HL-60 (cell line): ENCODE data around the gene PHYHIPL.

ENCODE experiments used
- DNase-seq, 2 experiments: peaks; one replicate each; pipeline ENCODE4 v3.0.0-alpha.2; 2010 to 2020; ENCODE audit warnings: low read depth in 1 of 2, low spot score in 1 of 2
- H3K27ac ChIP-seq: fragments of 250-450 bp; sonication (Bioruptor Pico); replicated peaks from 2 replicates; pipeline ENCODE4 v1.5.1; 2020; ENCODE audit warnings: mild to moderate bottlenecking, moderate library complexity
- H3K27me3 ChIP-seq: fragments of 250-450 bp; sonication (Bioruptor Pico); 2 replicates; pipeline ENCODE4 v1.5.1; 2021; ENCODE audit warnings: mild to moderate bottlenecking, moderate library complexity; ENCODE audit not compliant: insufficient read depth, poor library complexity, severe bottlenecking
- H3K4me3 ChIP-seq: replicated peaks from 2 replicates; pipeline ENCODE4 v1.5.1; 2011; ENCODE audit warnings: mild to moderate bottlenecking, control low read depth, low read length; ENCODE audit not compliant: insufficient read depth
- CTCF ChIP-seq: IDR thresholded peaks from one replicate; pipeline ENCODE4 v1.5.1; 2011; ENCODE audit warnings: low read length, control low read depth, inconsistent platforms; ENCODE audit not compliant: insufficient read depth
- GABPA ChIP-seq: IDR thresholded peaks from 2 replicates; pipeline ENCODE4 v1.6.1; 2012; ENCODE audit warnings: low read depth
- POLR2AphosphoS5 ChIP-seq: IDR thresholded peaks from 2 replicates; pipeline ENCODE4 v1.6.1; 2012; ENCODE audit warnings: low read depth
- SPI1 ChIP-seq: IDR thresholded peaks from 2 replicates; pipeline ENCODE4 v1.6.1; 2012; ENCODE audit warnings: low read depth, mild to moderate bottlenecking, borderline replicate concordance
- TF ChIP-seq, protein P1 (sequence below): IDR thresholded peaks from 2 replicates; pipeline ENCODE4 v1.6.1; 2012; ENCODE audit warnings: low read depth; ENCODE audit not compliant: insufficient replicate concordance

Gene PHYHIPL

DNA sequence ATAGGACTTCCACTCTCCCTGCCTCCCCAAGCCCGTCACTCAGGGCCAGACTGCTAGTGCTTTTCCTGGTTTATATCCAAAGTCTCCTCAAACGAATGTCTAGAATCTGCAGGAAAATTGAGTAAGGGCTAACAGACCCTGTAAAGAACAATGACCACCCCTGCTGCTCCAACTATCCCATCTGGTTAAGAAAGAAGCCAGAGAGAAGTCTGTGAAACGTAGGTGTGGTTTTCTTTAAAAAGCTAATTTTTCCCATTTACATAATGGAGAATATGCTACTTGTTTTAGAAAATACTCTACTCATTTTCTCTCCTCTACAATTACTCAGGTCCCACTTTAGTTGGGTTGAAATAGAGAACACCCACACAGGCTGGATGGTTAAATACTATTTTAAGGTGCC lies 113.4 kb downstream of the PHYHIPL start:
- DNase-seq: no peak
- Histone ChIP-seq H3K27me3 (no peaks in the 10 kb centered on the region), H3K27ac (no peak overlapping the region), H3K4me3 (no peak overlapping the region)
- TF ChIP-seq SPI1: no peak
- TF ChIP-seq, protein P1, sequence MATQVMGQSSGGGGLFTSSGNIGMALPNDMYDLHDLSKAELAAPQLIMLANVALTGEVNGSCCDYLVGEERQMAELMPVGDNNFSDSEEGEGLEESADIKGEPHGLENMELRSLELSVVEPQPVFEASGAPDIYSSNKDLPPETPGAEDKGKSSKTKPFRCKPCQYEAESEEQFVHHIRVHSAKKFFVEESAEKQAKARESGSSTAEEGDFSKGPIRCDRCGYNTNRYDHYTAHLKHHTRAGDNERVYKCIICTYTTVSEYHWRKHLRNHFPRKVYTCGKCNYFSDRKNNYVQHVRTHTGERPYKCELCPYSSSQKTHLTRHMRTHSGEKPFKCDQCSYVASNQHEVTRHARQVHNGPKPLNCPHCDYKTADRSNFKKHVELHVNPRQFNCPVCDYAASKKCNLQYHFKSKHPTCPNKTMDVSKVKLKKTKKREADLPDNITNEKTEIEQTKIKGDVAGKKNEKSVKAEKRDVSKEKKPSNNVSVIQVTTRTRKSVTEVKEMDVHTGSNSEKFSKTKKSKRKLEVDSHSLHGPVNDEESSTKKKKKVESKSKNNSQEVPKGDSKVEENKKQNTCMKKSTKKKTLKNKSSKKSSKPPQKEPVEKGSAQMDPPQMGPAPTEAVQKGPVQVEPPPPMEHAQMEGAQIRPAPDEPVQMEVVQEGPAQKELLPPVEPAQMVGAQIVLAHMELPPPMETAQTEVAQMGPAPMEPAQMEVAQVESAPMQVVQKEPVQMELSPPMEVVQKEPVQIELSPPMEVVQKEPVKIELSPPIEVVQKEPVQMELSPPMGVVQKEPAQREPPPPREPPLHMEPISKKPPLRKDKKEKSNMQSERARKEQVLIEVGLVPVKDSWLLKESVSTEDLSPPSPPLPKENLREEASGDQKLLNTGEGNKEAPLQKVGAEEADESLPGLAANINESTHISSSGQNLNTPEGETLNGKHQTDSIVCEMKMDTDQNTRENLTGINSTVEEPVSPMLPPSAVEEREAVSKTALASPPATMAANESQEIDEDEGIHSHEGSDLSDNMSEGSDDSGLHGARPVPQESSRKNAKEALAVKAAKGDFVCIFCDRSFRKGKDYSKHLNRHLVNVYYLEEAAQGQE: no peak

GRCh38 chr10:59290448-59290847 lies 114.0 kb downstream of the PHYHIPL start:
- no peak overlapping the region for H3K4me3 ChIP-seq
- H3K27me3 ChIP-seq: no peaks in the 10 kb centered on the region
- TF ChIP-seq CTCF (no peak), GABPA (no peak), POLR2AphosphoS5 (no peak), SPI1 (no peak)
- TF ChIP-seq, protein P1: no peak
- DNase-seq: no peak
- no peak overlapping the region for H3K27ac ChIP-seq
